Activated CD4-positive, alpha-beta T cell treated with anti-CD3 and anti-CD28 coated beads for 4 hours (primary cell): Measurements from ENCODE around the gene CACTIN.

ENCODE experiments used
- DNase-seq, 2 donors: peaks; one replicate each; pipeline ENCODE4 v3.0.0-alpha.2; 2020

Gene CACTIN

GRCh38 chr19:3622224-3622623, 4.4 kb downstream of the CACTIN start:
- no peak for DNase-seq

- no peak for DNase-seq
These were observed 4.9 kb downstream of the CACTIN start for GRCh38 chr19:3621689-3622088.

- DNase-seq, result no peak
These were observed 5.6 kb downstream of the CACTIN start for GRCh38 chr19:3620817-3621547.

GRCh38 chr19:3620145-3620816, 6.3 kb downstream of the CACTIN start:
- DNase-seq, result no peak

- no peak for DNase-seq
These were observed 7.0 kb downstream of the CACTIN start for GRCh38 chr19:3619631-3620012.

- DNase-seq, result no peak
These were observed 7.6 kb downstream of the CACTIN start for GRCh38 chr19:3618811-3619630.

- peak; percentile 46 to 52 for DNase-seq
These were observed 8.3 kb downstream of the CACTIN start for GRCh38 chr19:3618144-3618810.

GRCh38 chr19:3617463-3617862, 9.1 kb downstream of the CACTIN start:
- no peak for DNase-seq

- no peak for DNase-seq
These were observed 11.0 kb downstream of the CACTIN start for GRCh38 chr19:3615524-3616135.

GRCh38 chr19:3614858-3615505, 11.6 kb downstream of the CACTIN start:
- no peak for DNase-seq

GRCh38 chr19:3613818-3614661, 12.6 kb downstream of the CACTIN start:
- DNase-seq, result no peak

- no peak for DNase-seq
These were observed 13.5 kb downstream of the CACTIN start for GRCh38 chr19:3612901-3613741.

GRCh38 chr19:3612330-3612729, 14.3 kb downstream of the CACTIN start:
- DNase-seq, result no peak

GRCh38 chr19:3611841-3612240, 14.7 kb downstream of the CACTIN start:
- DNase-seq, result no peak

GRCh38 chr19:3610745-3611717, 15.6 kb downstream of the CACTIN start:
- no peak for DNase-seq

GRCh38 chr19:3609779-3610719, 16.5 kb downstream of the CACTIN start:
- DNase-seq, result no peak

- no peak for DNase-seq
These were observed 17.8 kb downstream of the CACTIN start for GRCh38 chr19:3608750-3609322.
